Myocyte (in vitro differentiated cells): ENCODE measurements around the gene HAGHL. TPM values are rescaled to one million over a fixed set of nuclear protein-coding genes. Genes with fewer than 3 reads are reported as not detected.
"Not testable (repeated sequence)": the region's sequence is repeated elsewhere in the genome, so short reads cannot be mapped to it uniquely, and the experiment has no call there.

Source experiments
- DNase-seq: peaks from one replicate; pipeline ENCODE4 v3.0.0-alpha.2; 2012; ENCODE audit warnings: low read depth
- total RNA-seq: library from RNA; depleted of rRNA; stranded (reverse); fragments of >200 nt; gene quantifications from 2 replicates; pipeline ENCODE4 v1.2.3, GENCODE V29; 2014

The HAGHL gene
- total RNA-seq, 1 donor from 2014 or later, result 32.6 TPM

DNA sequence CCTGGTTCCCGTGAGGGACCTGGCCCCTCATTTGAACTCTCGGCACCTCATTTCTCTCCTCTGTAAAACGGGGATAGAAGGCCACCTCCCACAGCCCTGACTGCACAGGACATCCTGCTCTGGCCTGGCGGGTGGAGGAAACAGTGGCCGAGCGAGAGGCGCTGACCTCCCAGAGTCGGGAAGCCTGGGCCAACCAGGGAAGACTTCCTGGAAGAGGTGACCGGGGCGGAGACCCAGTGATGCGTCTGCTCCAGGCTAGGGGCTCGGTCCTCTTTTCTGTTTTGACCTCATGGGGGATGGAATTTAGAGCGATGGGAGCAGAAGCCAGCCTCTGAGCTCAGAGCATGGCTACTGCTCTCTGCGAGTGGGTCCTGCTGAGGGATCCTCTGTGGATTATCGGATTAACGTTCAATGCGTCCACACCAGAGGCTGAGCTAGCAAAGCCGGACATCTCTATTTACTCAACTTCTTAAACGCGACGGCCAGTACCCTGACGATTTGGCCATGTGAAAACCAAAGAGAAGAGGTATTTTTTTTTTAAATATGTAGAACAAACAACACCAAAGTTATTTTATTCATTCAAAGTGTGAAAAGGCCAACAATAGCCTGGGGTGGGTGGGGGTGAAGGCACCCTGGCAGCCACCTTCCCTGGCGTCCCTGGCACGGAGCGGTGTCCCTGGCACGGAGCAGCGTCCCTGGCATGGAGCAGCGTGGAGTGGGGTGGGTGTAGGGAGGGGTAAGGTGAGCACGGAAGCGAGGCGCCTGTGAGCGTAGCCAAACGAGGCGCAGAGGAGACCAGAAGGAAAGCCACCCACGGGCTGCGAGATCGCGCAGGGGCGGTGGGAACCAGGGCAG lies 24.5 kb downstream of the HAGHL start:
- DNase-seq, result no peak

DNA sequence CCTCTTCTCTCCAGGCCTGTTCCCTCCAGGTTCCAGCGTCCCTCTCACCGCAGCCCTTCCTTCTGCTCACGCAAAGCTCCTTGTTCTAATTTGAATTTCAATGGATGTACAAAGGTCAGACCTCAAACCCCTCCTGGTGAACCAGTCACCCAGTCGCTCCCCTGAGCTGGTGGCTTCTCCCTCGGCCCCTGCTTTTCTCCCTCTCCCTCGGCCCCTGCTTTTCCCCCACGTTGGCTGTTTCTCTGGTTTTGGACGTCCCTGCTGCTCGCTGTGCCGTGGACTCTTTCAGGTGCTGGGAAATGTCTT lies 25.1 kb downstream of the HAGHL start:
- DNase-seq, result no peak

DNA sequence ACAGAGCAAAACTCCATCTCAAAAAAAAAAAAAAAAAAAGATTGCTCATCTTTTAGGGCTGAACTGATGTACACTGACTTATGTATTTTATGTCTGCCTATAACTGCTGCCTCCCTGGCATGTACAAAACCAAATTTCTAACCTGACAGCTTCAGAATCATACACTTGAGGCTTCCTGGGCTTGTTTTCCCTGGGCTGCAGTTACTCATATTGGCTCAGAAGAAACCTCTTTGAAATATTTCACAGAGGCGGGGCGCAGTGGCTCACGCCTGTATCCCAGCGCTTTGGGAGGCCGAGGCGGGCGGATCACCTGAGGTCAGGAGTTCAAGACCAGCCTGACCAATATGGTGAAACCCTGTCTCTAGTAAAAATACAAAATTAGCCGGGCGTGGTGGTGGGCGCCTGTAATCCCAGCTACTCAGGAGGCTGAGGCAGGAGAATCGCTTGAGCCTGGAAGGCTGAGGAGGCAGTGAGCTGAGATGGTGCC lies 27.3 kb downstream of the HAGHL start:
- DNase-seq, result not testable (repeated sequence)

DNA sequence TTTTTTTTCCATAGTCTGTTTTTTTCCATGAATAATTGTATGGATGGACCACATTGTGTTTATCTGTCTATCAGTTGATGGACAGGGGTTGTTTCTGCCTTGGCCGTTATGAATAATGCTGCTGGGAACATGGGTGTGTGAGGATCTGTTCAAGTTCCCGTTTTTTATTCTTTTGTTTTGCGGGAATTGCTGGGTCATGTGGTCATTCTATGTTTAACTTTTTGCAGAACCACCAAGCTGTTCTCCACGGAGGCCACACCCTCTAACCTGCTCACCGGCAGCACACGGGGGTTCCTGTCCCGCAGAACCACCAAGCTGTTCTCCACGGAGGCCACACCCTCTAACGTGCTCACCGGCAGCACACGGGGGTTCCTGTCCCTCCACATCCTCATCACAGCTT lies 27.8 kb downstream of the HAGHL start:
- no peak for DNase-seq

DNA sequence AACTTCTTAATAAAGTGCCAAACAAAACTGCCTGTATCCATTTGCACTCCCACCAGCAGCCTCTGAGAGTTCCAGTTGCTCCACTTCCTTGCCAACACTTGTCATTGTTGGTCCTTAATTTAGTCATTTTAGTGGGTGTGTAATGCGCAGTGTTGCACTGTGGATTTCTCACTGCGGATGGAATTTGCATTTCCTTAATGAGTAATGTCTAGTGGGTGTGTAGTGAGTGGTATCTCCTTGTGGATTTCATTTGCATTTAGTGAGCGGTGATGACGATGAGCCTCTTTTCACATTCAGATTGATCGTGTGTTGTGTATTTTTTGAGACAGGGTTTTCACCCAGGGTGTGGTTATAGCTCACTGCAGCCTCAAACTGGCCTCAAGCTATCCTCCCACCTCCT lies 29.5 kb downstream of the HAGHL start:
- DNase-seq, result no peak

GRCh38 chr16:759110-759910 lies 32.4 kb downstream of the HAGHL start:
- DNase-seq, result no peak

DNA sequence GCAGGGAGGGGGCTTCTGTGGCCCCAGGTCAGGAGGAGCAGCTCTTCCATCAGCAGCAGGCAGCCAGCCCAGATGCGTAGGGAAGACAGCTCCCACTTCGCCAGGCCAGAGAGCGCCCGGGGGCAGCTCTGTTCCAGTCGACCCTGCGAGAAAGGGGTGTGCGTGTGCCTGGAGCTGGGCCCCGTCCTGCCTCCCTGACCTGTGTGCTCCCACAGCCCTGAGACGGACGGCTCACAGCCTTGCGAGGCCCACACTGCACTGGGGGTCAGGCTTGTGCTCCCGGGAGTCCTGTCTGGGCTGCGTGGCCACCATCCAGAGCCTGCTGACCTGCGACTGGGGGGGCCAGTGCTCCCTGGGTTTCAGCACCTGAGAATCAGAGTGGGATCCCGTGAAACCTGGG lies 33.2 kb downstream of the HAGHL start:
- no peak for DNase-seq

- no peak for DNase-seq
Observed at GRCh38 chr16:760545-761343, 33.8 kb downstream of the HAGHL start, which contains the start of gene MSLN. TSS of gene MSLN (plus strand) at chr16:760734. CDS start at chr16:762681, 1,947 bp downstream.

DNA sequence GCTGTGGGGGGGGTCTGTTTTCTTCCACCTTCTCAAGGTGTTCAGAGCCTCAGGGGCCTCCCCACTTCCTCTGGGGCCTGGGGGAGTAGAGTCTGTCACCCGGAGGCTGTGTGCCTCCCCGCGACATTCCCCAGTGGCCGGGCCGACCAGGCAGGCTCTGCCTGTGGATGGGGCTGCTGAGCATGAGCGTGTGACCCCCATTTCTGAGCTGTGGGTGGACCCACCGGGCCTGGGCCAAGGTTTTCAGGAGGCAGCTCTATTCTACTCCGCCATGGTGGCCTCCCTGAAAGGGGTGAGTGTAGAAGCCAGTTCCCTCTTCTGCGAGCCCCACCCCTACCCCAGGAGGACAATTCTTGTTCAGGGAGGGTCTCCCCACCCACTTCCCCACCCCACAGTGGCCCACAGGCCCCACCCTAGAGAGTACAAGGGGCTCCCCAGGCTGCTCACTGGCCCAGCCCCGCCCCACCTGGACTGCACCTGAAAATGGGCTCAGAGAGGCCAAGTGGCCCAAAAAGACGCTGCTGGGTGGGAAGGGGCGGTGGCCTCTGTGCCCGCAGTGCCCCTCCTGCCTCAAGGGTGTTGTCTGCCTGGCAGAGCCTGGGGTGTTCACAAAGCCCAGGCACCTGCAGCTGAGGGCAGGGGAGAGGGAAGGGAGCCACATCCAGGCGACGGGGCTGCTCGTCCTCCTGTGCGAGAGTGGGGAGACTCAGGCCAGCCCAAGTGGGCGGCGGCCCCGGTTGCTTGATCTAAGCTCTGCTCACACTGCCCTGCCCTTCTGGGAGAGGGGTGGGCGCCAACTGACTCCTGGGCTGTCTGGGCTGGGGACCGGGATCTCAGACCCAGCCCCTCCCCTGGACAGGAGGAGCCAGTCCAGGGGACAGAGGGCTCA lies 35.0 kb downstream of the HAGHL start:
- no peak for DNase-seq

DNA sequence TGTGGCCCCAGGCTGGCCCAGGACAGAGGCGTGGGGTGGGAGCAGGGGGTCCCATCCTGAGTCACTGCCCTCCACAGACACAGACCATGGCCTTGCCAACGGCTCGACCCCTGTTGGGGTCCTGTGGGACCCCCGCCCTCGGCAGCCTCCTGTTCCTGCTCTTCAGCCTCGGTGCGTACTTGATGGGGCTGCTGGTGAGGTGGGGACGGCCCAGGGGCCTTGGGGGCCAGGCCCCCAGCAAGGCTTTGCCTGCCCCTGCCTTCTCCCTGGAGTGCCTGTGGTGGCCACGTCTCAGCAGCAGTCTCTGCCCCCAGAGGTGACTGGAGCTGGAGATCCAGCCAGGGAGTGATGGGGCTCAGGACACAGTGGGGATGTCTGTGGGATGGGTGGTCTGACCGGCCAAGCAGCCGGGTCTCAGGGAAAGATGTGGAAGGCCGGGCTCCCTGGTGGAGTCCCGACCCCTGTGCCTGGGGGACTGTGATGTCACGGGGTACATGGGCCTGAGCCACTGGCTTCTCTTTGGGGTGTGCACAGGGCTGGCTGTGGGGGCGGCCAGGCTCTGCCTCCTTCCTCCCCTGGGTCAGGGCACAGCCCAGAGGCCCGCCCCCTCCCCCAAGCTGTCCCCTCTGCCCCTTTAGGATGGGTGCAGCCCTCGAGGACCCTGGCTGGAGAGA lies 35.8 kb downstream of the HAGHL start:
- DNase-seq, result no peak

GRCh38 chr16:763369-764183 lies 36.7 kb downstream of the HAGHL start:
- DNase-seq, result no peak

GRCh38 chr16:764184-764750 lies 37.4 kb downstream of the HAGHL start:
- no peak for DNase-seq

- DNase-seq, result no peak
Observed at GRCh38 chr16:764848-765487, 38.1 kb downstream of the HAGHL start.

- DNase-seq, result no peak
Observed at GRCh38 chr16:765488-765865, 38.6 kb downstream of the HAGHL start.

- DNase-seq, result no peak
Observed at GRCh38 chr16:766008-766819, 39.3 kb downstream of the HAGHL start.

DNA sequence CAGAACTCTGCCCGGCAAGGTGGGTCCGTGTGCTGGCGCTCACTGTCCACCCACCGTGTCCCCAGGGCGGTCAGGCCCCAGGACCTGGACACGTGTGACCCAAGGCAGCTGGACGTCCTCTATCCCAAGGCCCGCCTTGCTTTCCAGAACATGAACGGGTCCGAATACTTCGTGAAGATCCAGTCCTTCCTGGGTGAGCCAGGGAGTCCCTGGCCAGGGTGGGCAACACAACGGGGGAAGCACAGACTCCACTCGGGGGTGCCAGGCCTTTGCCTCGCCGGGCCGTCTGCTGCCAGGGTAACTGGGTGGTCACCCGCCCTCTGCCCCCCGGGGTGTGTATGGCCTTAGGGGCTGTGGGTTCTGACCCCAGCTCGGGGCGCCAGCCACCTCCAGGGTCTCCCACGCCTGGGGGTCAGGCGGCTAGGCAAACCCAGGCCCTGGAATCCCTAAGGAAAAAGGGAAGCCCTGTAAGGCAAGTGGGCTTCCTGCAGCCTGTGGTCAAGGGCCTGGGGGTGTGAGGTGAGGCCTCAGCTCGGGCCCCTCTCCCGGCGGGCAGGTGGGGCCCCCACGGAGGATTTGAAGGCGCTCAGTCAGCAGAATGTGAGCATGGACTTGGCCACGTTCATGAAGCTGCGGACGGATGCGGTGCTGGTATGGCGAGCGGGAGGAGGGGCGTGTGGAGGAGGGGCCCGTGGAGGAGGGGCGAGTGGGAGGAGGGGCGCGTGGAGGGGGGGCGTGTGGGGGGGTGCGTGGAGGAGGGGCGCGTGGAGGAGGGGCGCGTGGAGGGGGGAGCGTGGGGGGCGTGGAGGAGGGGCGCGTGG lies 40.1 kb downstream of the HAGHL start:
- DNase-seq, result no peak
